22Rv1 (cell line): Measurements from ENCODE around the gene OLFM2.

Experiments
- H3K27ac ChIP-seq: fragments of 450-650 bp; 2 replicates; pipeline ENCODE4 v1.5.1; 2017
- ZFX ChIP-seq: fragments of 450-650 bp; IDR thresholded peaks from 2 replicates; pipeline ENCODE4 v1.6.1; 2017; ENCODE audit warnings: antibody characterized with exemption, borderline replicate concordance
- TF ChIP-seq, protein P1 (sequence below): fragments of 450-650 bp; IDR thresholded peaks from 2 replicates; pipeline ENCODE4 v1.5.1; 2017; ENCODE audit warnings: mild to moderate bottlenecking

The OLFM2 gene

DNA sequence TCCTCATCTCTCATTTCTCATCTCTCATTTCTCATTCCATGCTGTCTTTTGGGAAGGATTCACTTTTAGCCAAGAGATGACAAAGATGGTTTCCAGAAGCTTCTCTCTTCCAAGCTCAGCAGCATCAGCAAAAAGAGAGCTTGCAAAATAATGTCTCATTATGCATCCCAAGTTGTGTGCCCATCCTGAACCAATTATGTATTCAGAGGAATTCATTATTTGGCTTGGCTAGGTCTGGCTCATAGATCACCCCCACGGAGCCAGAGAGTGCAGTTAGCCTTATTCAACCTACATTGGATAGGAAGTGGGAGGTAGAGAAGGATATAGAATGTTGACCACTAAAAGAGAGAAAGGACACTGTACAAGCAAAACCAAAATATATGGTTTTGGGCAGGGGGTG lies 5.4 kb upstream of the OLFM2 start:
- H3K27ac ChIP-seq = no peak overlapping the region
- TF ChIP-seq ZFX = no peak
- TF ChIP-seq, protein P1, sequence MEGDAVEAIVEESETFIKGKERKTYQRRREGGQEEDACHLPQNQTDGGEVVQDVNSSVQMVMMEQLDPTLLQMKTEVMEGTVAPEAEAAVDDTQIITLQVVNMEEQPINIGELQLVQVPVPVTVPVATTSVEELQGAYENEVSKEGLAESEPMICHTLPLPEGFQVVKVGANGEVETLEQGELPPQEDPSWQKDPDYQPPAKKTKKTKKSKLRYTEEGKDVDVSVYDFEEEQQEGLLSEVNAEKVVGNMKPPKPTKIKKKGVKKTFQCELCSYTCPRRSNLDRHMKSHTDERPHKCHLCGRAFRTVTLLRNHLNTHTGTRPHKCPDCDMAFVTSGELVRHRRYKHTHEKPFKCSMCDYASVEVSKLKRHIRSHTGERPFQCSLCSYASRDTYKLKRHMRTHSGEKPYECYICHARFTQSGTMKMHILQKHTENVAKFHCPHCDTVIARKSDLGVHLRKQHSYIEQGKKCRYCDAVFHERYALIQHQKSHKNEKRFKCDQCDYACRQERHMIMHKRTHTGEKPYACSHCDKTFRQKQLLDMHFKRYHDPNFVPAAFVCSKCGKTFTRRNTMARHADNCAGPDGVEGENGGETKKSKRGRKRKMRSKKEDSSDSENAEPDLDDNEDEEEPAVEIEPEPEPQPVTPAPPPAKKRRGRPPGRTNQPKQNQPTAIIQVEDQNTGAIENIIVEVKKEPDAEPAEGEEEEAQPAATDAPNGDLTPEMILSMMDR = no peak

DNA sequence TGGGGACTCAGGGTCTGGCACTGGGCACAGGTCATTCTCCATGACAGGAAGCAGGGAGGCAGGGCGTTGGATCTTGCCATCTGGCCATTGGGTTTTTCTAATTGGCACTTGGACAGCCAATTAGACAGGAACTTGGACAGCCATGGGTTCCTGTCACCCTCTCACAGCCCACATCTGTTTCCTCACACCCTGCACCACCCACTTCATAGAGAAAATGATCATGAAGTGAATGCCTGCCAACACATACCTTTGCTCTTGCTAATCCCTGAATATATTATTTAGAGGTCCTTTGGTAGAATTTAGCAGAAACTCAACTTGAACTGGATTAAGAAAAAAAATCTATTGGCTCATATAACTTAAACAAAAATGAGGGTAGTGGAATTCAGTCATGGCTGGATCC lies 4.9 kb upstream of the OLFM2 start:
- no peak for TF ChIP-seq ZFX
- TF ChIP-seq, protein P1 = no peak

DNA sequence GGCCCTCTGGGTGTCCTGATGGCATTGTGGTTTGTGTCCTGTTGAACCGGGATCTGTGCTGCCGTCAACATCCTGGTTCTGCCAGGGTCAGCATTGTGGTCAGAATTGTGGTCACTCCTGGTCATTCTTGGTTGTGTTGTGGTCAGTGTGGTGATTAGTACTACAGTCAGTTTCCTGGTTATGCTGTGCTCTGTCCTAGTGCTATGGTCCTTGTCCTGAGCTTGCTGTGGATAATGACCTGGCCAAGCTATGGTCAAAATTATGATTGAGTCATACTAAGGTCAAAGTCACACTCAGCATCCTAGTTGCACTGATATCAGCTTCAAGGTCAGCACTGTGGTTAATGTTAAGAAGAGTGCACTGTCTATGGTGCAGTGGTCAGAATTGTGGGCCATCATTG lies 4.5 kb upstream of the OLFM2 start:
- TF ChIP-seq, protein P1 = no peak
- TF ChIP-seq ZFX = no peak
- H3K27ac ChIP-seq = no peak overlapping the region

More for the DNA sequence above, 4.9 kb upstream of the OLFM2 start:
- H3K27ac ChIP-seq = no peak overlapping the region

DNA sequence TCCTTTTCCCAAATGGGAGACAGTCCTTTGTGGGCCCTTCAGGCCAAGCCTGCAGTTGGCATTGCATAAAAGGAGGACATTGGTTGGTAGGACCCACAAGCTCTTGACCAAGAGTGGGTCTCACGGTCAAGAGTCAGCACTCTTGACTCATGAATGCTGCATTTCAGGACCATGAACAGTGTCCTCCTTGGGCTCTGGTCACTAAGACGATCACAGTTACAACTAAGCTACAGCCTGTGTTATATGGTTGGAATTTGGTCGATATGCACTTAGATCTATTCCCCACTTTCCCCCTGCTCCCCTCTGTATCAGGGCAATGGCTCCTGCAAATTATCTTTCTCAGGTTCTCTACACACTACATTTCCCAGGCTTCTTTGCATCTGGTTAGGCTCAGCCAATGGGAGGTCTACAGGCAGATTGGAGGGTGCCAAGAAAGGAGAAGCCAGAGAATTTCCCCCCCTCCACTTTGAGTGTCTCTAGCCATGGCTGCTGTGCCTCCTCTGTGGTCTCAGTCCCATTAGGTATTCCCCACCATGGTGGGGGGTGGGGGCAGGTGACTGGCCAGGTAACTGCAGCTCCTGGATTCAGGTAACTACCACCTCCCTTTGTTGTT lies 3.1 kb upstream of the OLFM2 start:
- TF ChIP-seq ZFX = no peak
- TF ChIP-seq, protein P1 = no peak

DNA sequence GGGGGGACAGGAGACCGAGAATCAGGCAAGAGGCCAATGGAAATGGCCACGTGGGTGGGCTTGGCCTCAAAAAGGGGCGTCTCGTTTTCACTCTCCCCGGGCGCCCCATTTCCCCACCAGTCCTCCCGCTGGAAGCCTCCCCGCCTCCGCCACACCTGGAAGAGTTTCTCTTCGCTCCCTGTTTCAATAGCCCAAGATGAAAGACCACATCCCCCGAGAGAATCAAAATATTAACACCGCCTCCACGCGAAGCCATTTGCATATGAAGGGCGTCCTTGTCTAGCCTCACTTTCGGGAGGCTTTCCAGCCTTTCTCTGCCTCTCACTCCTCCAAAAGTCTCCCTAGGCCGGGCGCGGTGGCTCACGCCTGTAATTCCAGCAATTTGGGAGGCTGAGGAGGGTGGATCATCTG lies 691 bp upstream of the OLFM2 start:
- H3K27ac ChIP-seq = no peak overlapping the region
- TF ChIP-seq, protein P1 = no peak
- no peak for TF ChIP-seq ZFX

More for the DNA sequence above, 3.1 kb upstream of the OLFM2 start:
- H3K27ac ChIP-seq = no peak overlapping the region

DNA sequence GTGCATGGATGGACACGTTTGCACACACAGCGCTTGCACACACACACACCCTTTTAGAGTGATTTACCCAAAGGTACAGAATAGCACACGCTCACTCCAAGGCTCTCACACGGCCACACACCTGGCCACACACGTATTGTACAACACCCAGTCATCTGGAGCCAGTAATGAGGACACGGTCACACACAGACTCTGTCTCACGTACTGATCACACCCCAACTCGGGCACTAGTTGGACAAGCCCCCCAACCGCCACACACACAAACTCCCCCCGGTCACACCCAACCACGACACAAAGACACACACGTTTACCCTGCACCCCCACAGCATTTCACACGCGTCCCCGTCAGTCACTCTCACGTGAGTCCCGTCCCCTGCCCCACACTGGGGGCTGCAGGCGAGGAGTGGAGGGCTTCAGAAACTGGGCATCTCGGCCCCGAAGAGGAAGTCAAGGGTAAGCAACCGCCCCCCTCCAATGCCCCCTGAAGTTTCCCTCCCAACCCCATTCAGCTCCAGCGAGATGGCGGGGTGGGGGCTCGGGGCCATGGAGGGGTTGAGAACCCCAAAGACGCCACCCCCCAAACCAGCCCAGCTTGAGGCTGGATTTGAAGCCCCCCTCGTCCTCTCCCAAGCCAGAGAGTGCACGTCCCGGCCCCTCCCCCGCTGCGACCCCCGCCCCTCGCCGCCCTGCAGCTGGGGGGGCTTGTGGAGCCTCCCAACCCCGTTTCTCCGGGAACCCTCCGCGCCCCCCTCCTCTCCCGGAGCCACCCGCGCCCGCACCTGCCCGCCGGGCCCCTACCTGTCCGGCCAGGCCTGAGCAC lies 599 bp downstream of the OLFM2 start:
- TF ChIP-seq, protein P1 = no peak
- TF ChIP-seq ZFX = no peak
- no peak overlapping the region for H3K27ac ChIP-seq
